HFF-Myc (cell line): ENCODE measurements around the gene TBC1D8.
A peak's percentile ranks its signal among the peaks of the same experiment; 100 is the strongest.

Source experiments
- DNase-seq: peaks from one replicate; pipeline ENCODE4 v3.0.0-alpha.2; 2011; ENCODE audit warnings: low read depth; ENCODE audit errors: extremely low read depth
- H3K4me3 ChIP-seq: replicated peaks from 2 replicates; pipeline ENCODE4 v1.5.1; 2011; ENCODE audit warnings: low read depth, mild to moderate bottlenecking, control low read depth, low read length
- CTCF ChIP-seq: IDR thresholded peaks from 2 replicates; pipeline ENCODE4 v1.5.1; 2012; ENCODE audit warnings: mild to moderate bottlenecking, low read depth, low read length, control low read depth; ENCODE audit errors: missing control alignments

Gene TBC1D8

DNA sequence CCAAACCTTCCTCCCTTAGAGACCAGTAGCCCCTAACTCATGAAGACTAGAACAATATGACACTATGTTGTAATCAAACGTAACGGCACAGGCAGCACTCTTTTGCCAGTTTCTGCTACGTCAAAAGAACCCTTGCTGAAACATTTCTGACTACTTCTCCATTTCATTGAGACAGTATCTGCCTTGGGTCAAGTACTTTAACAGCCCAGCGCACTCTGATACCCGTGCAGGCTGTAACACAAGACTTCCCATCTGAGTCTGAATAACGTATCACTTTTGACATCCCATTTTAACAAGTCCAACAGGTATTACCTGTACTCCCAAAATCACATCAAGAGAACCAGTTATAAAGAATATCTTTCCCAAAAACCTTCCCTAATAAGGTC is 38.4 kb downstream of the TBC1D8 start:
- no peak for DNase-seq
- no peak for TF ChIP-seq CTCF
- no peak overlapping the region for H3K4me3 ChIP-seq

- no peak overlapping the region for H3K4me3 ChIP-seq
- DNase-seq = peak; percentile 90
- no peak for TF ChIP-seq CTCF
These were observed 39.0 kb downstream of the TBC1D8 start for GRCh38 chr2:101111917-101112771.

GRCh38 chr2:101111262-101111838 is 39.8 kb downstream of the TBC1D8 start:
- no peak for DNase-seq
- H3K4me3 ChIP-seq = no peak overlapping the region
- no peak for TF ChIP-seq CTCF

DNA sequence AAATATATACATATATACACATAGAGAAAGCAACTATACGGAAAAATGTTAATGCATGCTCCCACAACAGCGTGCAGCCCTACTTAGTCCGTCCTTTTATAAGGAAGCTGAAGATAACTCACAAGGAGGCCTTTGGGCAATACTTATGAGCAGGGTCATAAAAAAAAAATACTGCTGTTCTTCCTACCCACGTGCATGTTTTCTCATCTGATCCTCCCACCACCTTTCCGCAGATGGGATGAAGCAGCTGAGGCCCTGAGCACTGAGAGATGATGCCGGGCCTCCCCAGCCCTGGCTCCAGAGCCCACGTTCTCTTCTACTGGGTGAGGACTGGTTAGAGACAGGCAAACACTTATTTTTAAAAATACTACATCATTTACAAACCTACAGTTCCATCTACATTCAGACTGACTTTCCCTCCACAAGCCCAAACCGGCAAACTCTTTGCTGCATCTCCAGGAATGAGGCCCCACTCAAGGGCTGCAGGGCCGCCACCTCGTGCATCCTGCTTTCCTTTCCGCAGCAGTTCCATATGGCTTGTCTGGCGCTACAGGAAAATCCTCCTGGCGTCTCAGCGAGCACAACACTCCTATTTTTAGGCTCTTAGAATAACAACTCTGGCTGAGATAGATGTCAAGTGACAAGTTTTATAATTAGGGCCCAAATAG is 41.6 kb downstream of the TBC1D8 start:
- no peak for DNase-seq
- no peak overlapping the region for H3K4me3 ChIP-seq
- no peak for TF ChIP-seq CTCF

GRCh38 chr2:101108357-101108756 is 42.8 kb downstream of the TBC1D8 start:
- no peak overlapping the region for H3K4me3 ChIP-seq
- DNase-seq = no peak
- TF ChIP-seq CTCF = no peak

- TF ChIP-seq CTCF = no peak
- H3K4me3 ChIP-seq = no peak overlapping the region
- no peak for DNase-seq
These were observed 43.9 kb downstream of the TBC1D8 start for GRCh38 chr2:101107241-101107640.
